ENCODE results near the gene LINC00305.

LINC00305 gene

GRCh38 chr18:64044616-64045015 lies 104.3 kb downstream of the LINC00305 start:
- Histone ChIP-seq H3K36me3 (no peaks in the 10 kb centered on the region), H3K9ac (no peak overlapping the region), H3K4me2 (no peak overlapping the region), H3K4me3 (no peak overlapping the region), H3K4me1 (no peaks in the 10 kb centered on the region), H4K20me1 (no peaks in the 10 kb centered on the region), H3K9me3 (peaks cover 21% of the 10 kb centered on the region; the same call in 1 of the 2 replicates), H3K27ac (no peak overlapping the region), H3K27me3 (no peaks in the 10 kb centered on the region)
- no peak for TF ChIP-seq Cebpa-rat (IDR thresholded peaks at IDR 0.05)

DNA sequence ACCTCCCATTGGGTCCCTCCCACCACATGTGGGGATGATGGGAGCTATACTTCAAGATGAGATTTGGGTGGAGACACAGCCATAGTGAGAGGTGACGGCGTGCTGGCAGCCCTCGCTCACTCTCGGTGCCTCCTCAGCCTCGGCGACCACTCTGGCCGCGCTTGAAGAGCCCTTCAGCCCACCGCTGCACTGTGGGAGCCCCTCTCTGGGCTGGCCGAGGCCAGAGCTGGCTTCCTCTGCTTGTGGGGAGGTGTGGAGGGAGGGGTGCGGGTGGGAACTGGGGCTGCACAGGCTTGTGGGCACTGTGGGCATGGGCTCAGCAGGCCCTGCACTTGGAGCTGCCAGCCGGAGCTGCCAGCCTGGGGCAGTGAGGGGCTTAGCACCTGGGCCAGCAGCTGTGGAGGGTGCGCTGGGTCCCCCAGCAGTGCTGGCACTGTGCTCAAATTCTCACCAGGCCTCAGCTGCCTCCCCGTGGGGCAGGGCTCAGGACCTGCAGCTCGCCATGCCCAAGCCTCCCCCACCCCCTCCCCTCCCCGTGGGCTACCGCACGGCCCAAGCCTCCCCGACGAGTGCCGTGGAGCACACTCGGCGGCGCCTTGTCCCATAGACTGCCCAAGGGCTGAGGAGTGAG lies 106.0 kb downstream of the LINC00305 start:
- H3K4me2 ChIP-seq = no peak overlapping the region
- no peak for TF ChIP-seq Cebpa-rat (IDR thresholded peaks at IDR 0.05)
- H3K4me1 ChIP-seq = no peaks in the 10 kb centered on the region
- H3K27ac ChIP-seq = no peak overlapping the region
- no peaks in the 10 kb centered on the region for H4K20me1 ChIP-seq
- H3K9ac ChIP-seq = no peak overlapping the region
- H3K36me3 ChIP-seq = no peaks in the 10 kb centered on the region
- H3K27me3 ChIP-seq = no peaks in the 10 kb centered on the region
- H3K4me3 ChIP-seq = no peak overlapping the region
- peaks cover 21% of the 10 kb centered on the region; the same call in 1 of the 2 replicates for H3K9me3 ChIP-seq

DNA sequence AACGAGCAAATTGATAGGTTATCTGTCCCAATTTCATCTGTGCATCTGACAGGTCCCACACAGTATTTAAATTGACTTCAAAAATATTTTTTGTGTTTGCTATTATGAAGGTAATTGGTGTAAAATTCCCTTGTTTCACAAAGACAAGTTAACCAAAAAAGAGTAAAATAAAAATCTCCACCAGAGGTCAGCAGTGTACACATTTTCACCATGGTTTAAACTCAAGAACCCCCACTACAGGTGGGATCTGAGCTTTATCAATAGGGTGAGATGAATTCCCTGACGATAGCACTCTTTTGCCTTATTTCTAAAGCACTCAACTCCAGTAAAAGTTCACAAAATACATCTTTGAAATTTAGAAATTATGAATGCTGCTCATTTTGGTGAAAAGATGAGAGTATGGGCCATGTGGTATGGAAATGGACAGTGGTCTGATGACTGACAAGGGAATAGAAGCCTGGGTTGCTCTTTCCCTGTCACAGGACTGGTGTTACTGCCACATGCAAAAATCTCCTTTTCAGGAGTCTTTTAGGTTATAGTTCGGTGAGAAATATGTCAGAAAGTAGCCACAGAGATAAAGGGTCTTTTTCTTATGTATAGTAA lies 111.0 kb downstream of the LINC00305 start:
- TF ChIP-seq Cebpa-rat (IDR thresholded peaks at IDR 0.05) = no peak
- peaks cover 7% of the 10 kb centered on the region; the same call in 1 of the 2 replicates for H3K9me3 ChIP-seq
- H3K36me3 ChIP-seq = no peaks in the 10 kb centered on the region
- H3K4me2 ChIP-seq = no peak overlapping the region
- no peak overlapping the region for H3K9ac ChIP-seq
- no peaks in the 10 kb centered on the region for H3K27me3 ChIP-seq
- no peak overlapping the region for H3K4me3 ChIP-seq
- no peak overlapping the region for H3K27ac ChIP-seq
- H3K4me1 ChIP-seq = no peaks in the 10 kb centered on the region
- H4K20me1 ChIP-seq = no peaks in the 10 kb centered on the region

- Histone ChIP-seq H3K27ac (no peak overlapping the region), H3K4me1 (peaks cover 12% of the 10 kb centered on the region), H4K20me1 (no peaks in the 10 kb centered on the region), H3K4me3 (no peak overlapping the region), H3K4me2 (no peak overlapping the region), H3K36me3 (no peaks in the 10 kb centered on the region), H3K9me3 (peaks cover under 1% of the 10 kb centered on the region; the same call in 1 of the 2 replicates), H3K9ac (no peak overlapping the region), H3K27me3 (no peaks in the 10 kb centered on the region)
- TF ChIP-seq Cebpa-rat (IDR thresholded peaks at IDR 0.05) = no peak
Observed at GRCh38 chr18:64032312-64032711, 116.6 kb downstream of the LINC00305 start.

GRCh38 chr18:64031411-64031810 lies 117.5 kb downstream of the LINC00305 start:
- H3K9ac ChIP-seq = no peak overlapping the region
- H3K27me3 ChIP-seq = no peaks in the 10 kb centered on the region
- no peak for TF ChIP-seq Cebpa-rat (IDR thresholded peaks at IDR 0.05)
- H3K4me1 ChIP-seq = peaks cover 12% of the 10 kb centered on the region
- no peak overlapping the region for H3K27ac ChIP-seq
- H3K4me3 ChIP-seq = no peak overlapping the region
- no peaks in the 10 kb centered on the region for H3K36me3 ChIP-seq
- H3K4me2 ChIP-seq = no peak overlapping the region
- H4K20me1 ChIP-seq = no peaks in the 10 kb centered on the region
- peaks cover 6% of the 10 kb centered on the region for H3K9me3 ChIP-seq
